Trophoblast cell (in vitro differentiated cells and primary cell): Measurements from ENCODE around the gene STAT3.

Experiments used
- DNase-seq, 2 donors: peaks; one replicate each; pipeline ENCODE4 v3.0.0-alpha.2; 2016
- H2AFZ ChIP-seq: 2 replicates; pipeline ENCODE4 v1.6.1; 2013; ENCODE audit warnings: low read length, moderate library complexity, mild to moderate bottlenecking; ENCODE audit not compliant: insufficient read depth, poor library complexity
- H2AK5ac ChIP-seq: 2 replicates; pipeline ENCODE4 v1.6.1; 2013; ENCODE audit warnings: mild to moderate bottlenecking, low read length
- H2BK120ac ChIP-seq: 2 replicates; pipeline ENCODE4 v1.6.1; 2013; ENCODE audit warnings: low read length, mild to moderate bottlenecking, moderate library complexity; ENCODE audit not compliant: insufficient read depth, poor library complexity
- H2BK12ac ChIP-seq: 2 replicates; pipeline ENCODE4 v1.6.1; 2013; ENCODE audit warnings: mild to moderate bottlenecking, low read length, moderate library complexity
- H2BK5ac ChIP-seq: 2 replicates; pipeline ENCODE4 v1.6.1; 2013; ENCODE audit warnings: low read length, low read depth, moderate library complexity, mild to moderate bottlenecking; ENCODE audit not compliant: poor library complexity
- H3K14ac ChIP-seq: 2 replicates; pipeline ENCODE4 v1.6.1; 2013; ENCODE audit warnings: mild to moderate bottlenecking, low read length
- H3K18ac ChIP-seq: 2 replicates; pipeline ENCODE4 v1.6.1; 2013; ENCODE audit warnings: mild to moderate bottlenecking, low read length
- H3K23ac ChIP-seq: 2 replicates; pipeline ENCODE4 v1.6.1; 2013; ENCODE audit warnings: low read length
- H3K27ac ChIP-seq: 2 replicates; pipeline ENCODE4 v1.5.1; 2013; ENCODE audit warnings: low read depth, mild to moderate bottlenecking, inconsistent platforms, low read length, moderate library complexity
- H3K27me3 ChIP-seq: 2 replicates; pipeline ENCODE4 v1.6.1; 2013; ENCODE audit warnings: inconsistent platforms, mild to moderate bottlenecking, low read length, moderate library complexity; ENCODE audit not compliant: insufficient read depth
- H3K36me3 ChIP-seq, 2 experiments: 1 replicate in 1 of 2; 2 replicates in 1 of 2; pipeline ENCODE4 v1.6.1; 2013; ENCODE audit warnings: low read length in 2 of 2, mild to moderate bottlenecking in 2 of 2, moderate library complexity in 1 of 2; ENCODE audit not compliant: insufficient read depth in 2 of 2, control insufficient read depth in 1 of 2
- H3K4ac ChIP-seq: 2 replicates; pipeline ENCODE4 v1.6.1; 2013; ENCODE audit warnings: low read depth, mild to moderate bottlenecking, low read length, moderate library complexity
- H3K4me1 ChIP-seq, 2 experiments: 1 replicate in 1 of 2; 2 replicates in 1 of 2; pipeline ENCODE4 v1.6.1; 2013; ENCODE audit warnings: low read length in 2 of 2, mild to moderate bottlenecking in 2 of 2, moderate library complexity in 1 of 2; ENCODE audit not compliant: insufficient read depth in 2 of 2, control insufficient read depth in 1 of 2
- H3K4me2 ChIP-seq: 2 replicates; pipeline ENCODE4 v1.6.1; 2013; ENCODE audit warnings: inconsistent platforms, mild to moderate bottlenecking, low read length, moderate library complexity
- H3K4me3 ChIP-seq: 2 replicates; pipeline ENCODE4 v1.5.1; 2013; ENCODE audit warnings: mild to moderate bottlenecking, low read depth, low read length, inconsistent platforms
- H3K79me1 ChIP-seq: one replicate; pipeline ENCODE4 v1.6.1; 2013; ENCODE audit warnings: low read length
- H3K79me2 ChIP-seq: 2 replicates; pipeline ENCODE4 v1.6.1; 2013; ENCODE audit warnings: low read length, mild to moderate bottlenecking; ENCODE audit not compliant: control insufficient read depth, insufficient read depth, poor library complexity
- H3K9ac ChIP-seq: 2 replicates; pipeline ENCODE4 v1.6.1; 2013; ENCODE audit warnings: mild to moderate bottlenecking, low read length
- H3K9me3 ChIP-seq: 2 replicates; pipeline ENCODE4 v1.6.1; 2013; ENCODE audit warnings: low read depth, mild to moderate bottlenecking, control low read depth, inconsistent platforms, low read length; ENCODE audit not compliant: insufficient read depth
- H4K12ac ChIP-seq: 2 replicates; pipeline ENCODE4 v1.6.1; 2013; ENCODE audit warnings: low read depth, mild to moderate bottlenecking, low read length, moderate library complexity
- H4K8ac ChIP-seq: 2 replicates; pipeline ENCODE4 v1.6.1; 2013; ENCODE audit warnings: low read depth, mild to moderate bottlenecking, low read length, moderate library complexity
- H4K91ac ChIP-seq: one replicate; pipeline ENCODE4 v1.6.1; 2013; ENCODE audit warnings: low read depth, mild to moderate bottlenecking, low read length, moderate library complexity
- WGBS: extraction: QIAGEN DNeasy Blood & Tissue Kit; methylation state at CpG from one replicate; pipeline ENCODE4 v1.1.7; 2013; ENCODE audit warnings: missing lambda C conversion rate; ENCODE audit not compliant: insufficient read length, insufficient coverage; ENCODE audit errors: extremely low coverage; 5-methylcytosine and 5-hydroxymethylcytosine counted together

The STAT3 gene

DNA sequence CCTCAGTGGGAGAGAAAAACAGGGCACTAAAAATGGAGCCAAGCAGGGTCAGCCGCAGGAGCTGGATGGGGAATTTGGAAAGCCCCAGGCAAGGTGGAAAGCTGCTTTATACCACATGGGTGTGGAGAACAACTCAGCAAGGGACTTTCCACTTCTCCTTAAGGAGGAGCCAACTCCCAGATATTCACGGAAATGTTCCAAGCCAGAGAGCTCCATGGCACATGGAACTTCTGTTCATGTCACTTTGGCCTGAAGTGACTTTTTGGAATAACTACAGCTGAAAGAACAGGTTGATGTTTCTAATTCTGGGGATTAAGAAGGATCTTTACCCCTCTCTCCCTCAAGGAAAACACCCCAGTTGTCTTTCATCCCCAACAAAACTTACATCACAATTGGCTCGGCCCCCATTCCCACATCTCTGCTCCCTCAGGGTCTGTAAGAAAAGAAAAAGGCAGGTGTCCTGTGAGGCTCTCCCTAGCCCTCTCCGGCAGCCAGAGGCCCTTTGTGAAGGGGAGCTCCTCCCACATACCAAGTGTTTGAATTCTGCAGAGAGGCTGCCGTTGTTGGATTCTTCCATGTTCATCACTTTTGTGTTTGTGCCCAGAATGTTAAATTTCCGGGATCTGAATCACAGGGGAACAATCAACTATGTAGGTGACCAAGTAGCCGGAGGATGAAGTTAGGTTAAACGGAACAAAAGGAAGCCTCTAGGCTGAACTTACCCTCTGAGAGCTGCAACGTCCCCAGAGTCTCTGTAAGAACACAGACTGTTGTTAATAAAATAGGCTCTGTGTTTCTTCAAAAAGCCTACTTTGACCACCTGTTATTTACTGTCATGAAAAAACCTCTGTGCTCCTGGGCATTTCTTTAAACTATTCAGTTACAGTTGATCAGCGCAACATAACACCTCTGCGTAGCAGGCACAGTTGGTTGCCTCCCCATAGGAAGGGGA is 58.9 kb downstream of the STAT3 start:
- Histone ChIP-seq H3K9me3 (no peaks in the 10 kb centered on the region), H4K12ac (no peak overlapping the region), H3K79me1 (no peaks in the 10 kb centered on the region), H2AK5ac (no peak overlapping the region), H3K79me2 (no peaks in the 10 kb centered on the region), H3K4me1 (peaks cover 3 to 5% of the 10 kb centered on the region in 2 experiments), H3K9ac (no peak overlapping the region), H3K27ac (peak overlapping the region; percentile 45), H3K4ac (no peak overlapping the region), H3K4me2 (peak overlapping the region; percentile 24), H4K8ac (no peak overlapping the region), H3K14ac (no peak overlapping the region), H4K91ac (no peak overlapping the region), H3K23ac (no peak overlapping the region), H3K18ac (no peak overlapping the region), H2BK5ac (no peak overlapping the region), H3K4me3 (no peak overlapping the region), H2AFZ (no peak overlapping the region), H2BK12ac (no peak overlapping the region), H2BK120ac (no peak overlapping the region), H3K36me3 (peaks cover 24 to 26% of the 10 kb centered on the region in 2 experiments), H3K27me3 (no peaks in the 10 kb centered on the region)
- peak; percentile 54 to 62 for DNase-seq
- no CpG with 5 or more reads among the region's 11 CpGs for WGBS

DNA sequence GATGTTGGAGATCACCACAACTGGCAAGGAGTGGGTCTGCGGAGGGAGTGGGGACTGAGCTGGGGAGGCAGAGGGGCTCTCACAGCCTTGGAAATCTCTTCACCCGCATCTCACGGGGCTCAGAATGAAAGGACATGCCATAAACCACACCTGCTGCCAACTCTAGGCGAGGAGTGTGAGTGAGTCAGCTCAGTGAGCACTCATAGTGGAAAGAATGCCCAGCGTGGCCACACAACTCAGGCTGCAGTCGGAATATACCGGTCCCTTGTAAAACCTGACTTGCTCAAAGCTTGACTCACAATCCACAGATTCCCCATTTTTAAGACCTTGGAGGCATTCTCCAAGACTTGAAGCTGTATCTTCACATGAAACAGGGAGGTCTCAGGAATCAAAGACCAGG is 63.2 kb downstream of the STAT3 start:
- no peak overlapping the region for H4K8ac ChIP-seq
- H3K4me3 ChIP-seq: no peak overlapping the region
- H3K4me2 ChIP-seq: no peak overlapping the region
- no peaks in the 10 kb centered on the region for H3K9me3 ChIP-seq
- H4K91ac ChIP-seq: no peak overlapping the region
- no peak overlapping the region for H4K12ac ChIP-seq
- H3K18ac ChIP-seq: no peak overlapping the region
- no peaks in the 10 kb centered on the region for H3K79me2 ChIP-seq
- no peak overlapping the region for H3K23ac ChIP-seq
- no peak overlapping the region for H2BK12ac ChIP-seq
- no peak overlapping the region for H3K14ac ChIP-seq
- H2BK5ac ChIP-seq: no peak overlapping the region
- H3K27me3 ChIP-seq: no peaks in the 10 kb centered on the region
- peaks cover 12 to 27% of the 10 kb centered on the region in 2 experiments for H3K36me3 ChIP-seq
- peaks cover 3 to 6% of the 10 kb centered on the region in 2 experiments for H3K4me1 ChIP-seq
- no peak overlapping the region for H3K4ac ChIP-seq
- H2AK5ac ChIP-seq: no peak overlapping the region
- H2BK120ac ChIP-seq: no peak overlapping the region
- no peak overlapping the region for H3K27ac ChIP-seq
- no peaks in the 10 kb centered on the region for H3K79me1 ChIP-seq
- no peak overlapping the region for H3K9ac ChIP-seq
- no peak overlapping the region for H2AFZ ChIP-seq
- peak; percentile 96 to 97 for DNase-seq
- WGBS: no CpG with 5 or more reads among the region's 7 CpGs

DNA sequence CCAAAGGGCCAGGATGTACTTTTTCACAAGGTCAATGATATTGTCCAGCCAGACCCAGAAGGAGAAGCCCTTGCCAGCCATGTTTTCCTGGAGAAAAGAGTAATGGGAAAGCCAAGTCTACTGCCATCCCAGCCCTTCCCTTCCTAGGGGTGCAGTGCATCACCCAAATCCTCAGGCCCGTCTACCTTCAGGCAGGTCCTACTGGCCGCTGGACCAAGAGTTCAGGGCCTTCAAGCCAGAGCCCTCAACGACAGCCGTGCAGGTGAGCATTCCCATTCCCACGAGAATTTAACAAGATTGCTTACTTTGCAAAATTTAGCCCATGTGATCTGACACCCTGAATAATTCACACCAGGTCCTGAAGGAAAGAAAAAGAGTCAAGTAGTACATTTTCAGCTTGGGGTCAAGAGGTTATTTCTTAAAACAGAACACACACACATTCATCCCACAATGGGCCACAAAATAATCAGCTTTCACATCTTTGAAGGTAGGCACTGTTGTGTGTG is 64.9 kb downstream of the STAT3 start:
- H2BK12ac ChIP-seq: no peak overlapping the region

DNA sequence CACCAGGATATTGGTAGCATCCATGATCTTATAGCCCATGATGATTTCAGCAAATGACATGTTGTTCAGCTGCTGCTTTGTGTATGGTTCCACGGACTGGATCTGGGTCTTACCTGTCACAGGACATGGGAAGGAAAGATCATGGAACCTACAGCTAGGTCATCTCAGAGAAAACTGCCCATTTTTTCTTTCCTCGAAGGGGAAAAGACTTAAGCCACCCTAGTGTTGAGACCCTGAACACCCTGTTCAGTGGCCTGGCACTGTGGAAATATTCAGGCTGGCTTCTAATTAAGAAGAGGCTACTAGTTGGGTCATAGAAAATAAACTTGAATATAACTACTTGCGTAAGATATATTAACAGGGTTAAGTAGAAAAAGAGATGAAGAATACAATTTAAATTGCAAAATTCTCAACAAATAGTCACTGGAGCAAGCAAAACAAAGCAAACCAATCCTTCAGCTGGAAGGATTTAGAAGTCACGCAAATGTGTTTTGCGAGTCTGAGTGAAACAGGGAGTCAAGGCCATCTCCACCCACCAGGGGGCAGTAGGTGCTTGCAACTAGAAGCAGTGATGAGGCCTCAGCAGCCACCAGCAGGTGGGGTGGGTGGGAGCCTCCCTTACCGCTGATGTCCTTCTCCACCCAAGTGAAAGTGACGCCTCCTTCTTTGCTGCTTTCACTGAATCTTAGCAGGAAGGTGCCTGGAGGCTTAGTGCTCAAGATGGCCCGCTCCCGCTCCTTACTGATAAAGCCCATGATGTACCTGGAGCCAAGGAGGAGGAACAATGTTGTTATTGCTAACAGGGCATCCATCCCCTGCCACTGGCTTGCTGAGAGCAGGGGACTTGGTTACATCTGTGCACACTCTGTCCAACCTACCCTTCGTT is 65.6 kb downstream of the STAT3 start:
- Histone ChIP-seq H3K27me3 (no peaks in the 10 kb centered on the region), H3K4me1 (peaks cover 3 to 8% of the 10 kb centered on the region in 2 experiments), H2AFZ (no peak overlapping the region), H3K9ac (no peak overlapping the region), H3K79me2 (no peaks in the 10 kb centered on the region), H3K9me3 (no peaks in the 10 kb centered on the region), H3K79me1 (no peaks in the 10 kb centered on the region), H3K4me3 (no peak overlapping the region), H3K18ac (no peak overlapping the region), H3K14ac (no peak overlapping the region), H2BK5ac (no peak overlapping the region), H3K36me3 (peaks cover 13 to 25% of the 10 kb centered on the region in 2 experiments), H4K8ac (no peak overlapping the region), H4K91ac (no peak overlapping the region), H2BK12ac (no peak overlapping the region), H3K27ac (no peak overlapping the region), H4K12ac (no peak overlapping the region), H3K23ac (no peak overlapping the region), H2BK120ac (no peak overlapping the region), H3K4me2 (no peak overlapping the region), H3K4ac (no peak overlapping the region), H2AK5ac (no peak overlapping the region)
- no CpG with 5 or more reads among the region's 10 CpGs for WGBS
- peak; percentile 90 to 99 for DNase-seq

More for the DNA sequence above, 64.9 kb downstream of the STAT3 start:
- Histone ChIP-seq H3K23ac (no peak overlapping the region), H3K14ac (no peak overlapping the region), H3K27ac (no peak overlapping the region), H2AFZ (no peak overlapping the region), H3K36me3 (peaks cover 13 to 25% of the 10 kb centered on the region in 2 experiments), H3K4ac (no peak overlapping the region), H3K79me2 (no peaks in the 10 kb centered on the region), H3K4me1 (peaks cover 3 to 8% of the 10 kb centered on the region in 2 experiments), H3K9ac (no peak overlapping the region), H2BK5ac (no peak overlapping the region), H3K79me1 (no peaks in the 10 kb centered on the region), H3K18ac (no peak overlapping the region), H4K12ac (no peak overlapping the region), H4K91ac (no peak overlapping the region), H2BK120ac (no peak overlapping the region), H2AK5ac (no peak overlapping the region), H3K27me3 (no peaks in the 10 kb centered on the region), H3K9me3 (no peaks in the 10 kb centered on the region), H3K4me3 (no peak overlapping the region), H4K8ac (no peak overlapping the region), H3K4me2 (no peak overlapping the region)
- no CpG with 5 or more reads among the region's 5 CpGs for WGBS
- no peak for DNase-seq
